CD14-positive monocyte (primary cell): ENCODE measurements around the gene ORAI2. TPM values are rescaled to one million over a fixed set of nuclear protein-coding genes. Genes with fewer than 3 reads are reported as not detected.

Source experiments
- DNase-seq, 3 donors: peaks; one replicate each; pipeline ENCODE4 v3.0.0-alpha.2; 2011 to 2022
- H2AFZ ChIP-seq: 2 replicates; pipeline ENCODE4 v1.6.0; 2012; ENCODE audit warnings: mild to moderate bottlenecking, low read depth, low read length, inconsistent platforms; ENCODE audit not compliant: insufficient read depth, poor library complexity, severe bottlenecking
- H3K27ac ChIP-seq, 2 donors: 1 replicate in 1 of 2; 2 replicates in 1 of 2; pipeline ENCODE4 v1.5.1; 2012 to 2013; ENCODE audit warnings: low read length in 2 of 2, control low read depth in 1 of 2, inconsistent platforms in 1 of 2, low read depth in 1 of 2, mild to moderate bottlenecking in 1 of 2
- H3K27me3 ChIP-seq, 2 donors: one replicate each; pipeline versions ENCODE4 v1.6.0 to v1.6.1; 2011 to 2013; ENCODE audit warnings: low read length in 2 of 2; ENCODE audit not compliant: control insufficient read depth in 2 of 2, insufficient read depth in 2 of 2
- H3K36me3 ChIP-seq, 2 donors: replicated peaks in 1 of 2; 1 replicate in 1 of 2; 2 replicates in 1 of 2; pipeline versions ENCODE4 v1.5.1 to v1.6.1; 2012 to 2013; ENCODE audit warnings: low read length in 2 of 2, control low read depth in 1 of 2, inconsistent platforms in 1 of 2, mild to moderate bottlenecking in 1 of 2; ENCODE audit not compliant: insufficient read depth in 2 of 2, control insufficient read depth in 1 of 2
- H3K4me1 ChIP-seq, 2 donors: 1 replicate in 1 of 2; 2 replicates in 1 of 2; pipeline versions ENCODE4 v1.5.1 to v1.6.1; 2012 to 2013; ENCODE audit warnings: low read length in 2 of 2, control low read depth in 1 of 2, inconsistent platforms in 1 of 2, mild to moderate bottlenecking in 1 of 2, moderate library complexity in 1 of 2; ENCODE audit not compliant: insufficient read depth in 2 of 2, control insufficient read depth in 1 of 2
- H3K4me2 ChIP-seq: replicated peaks from 2 replicates; pipeline ENCODE3; 2012; ENCODE audit warnings: low read length, moderate library complexity, mild to moderate bottlenecking; ENCODE audit not compliant: poor library complexity, severe bottlenecking; ENCODE audit errors: extremely low read depth
- H3K4me3 ChIP-seq, 3 experiments: fragments of 200-600 bp in 1 of 3; sonication (generic) in 1 of 3; replicated peaks in 1 of 3; 1 replicate in 2 of 3; 2 replicates in 1 of 3; pipeline ENCODE4 v1.5.1; 2011 to 2013; ENCODE audit warnings: low read length in 3 of 3, mild to moderate bottlenecking in 3 of 3, control low read depth in 2 of 3, low read depth in 2 of 3, inconsistent platforms in 1 of 3, moderate library complexity in 1 of 3
- H3K79me2 ChIP-seq: 2 replicates; pipeline ENCODE4 v1.6.0; 2012; ENCODE audit warnings: mild to moderate bottlenecking, control low read depth, inconsistent platforms, low read length, moderate library complexity; ENCODE audit not compliant: insufficient read depth
- H3K9ac ChIP-seq: 2 replicates; pipeline ENCODE4 v1.6.0; 2017; ENCODE audit warnings: low read length, mild to moderate bottlenecking; ENCODE audit not compliant: insufficient read depth, poor library complexity, severe bottlenecking
- H3K9me3 ChIP-seq, 2 donors: replicated peaks in 1 of 2; 1 replicate in 1 of 2; 2 replicates in 1 of 2; pipeline versions ENCODE4 v1.5.1 to v1.6.1; 2012 to 2013; ENCODE audit warnings: low read length in 2 of 2, control low read depth in 1 of 2; ENCODE audit not compliant: control insufficient read depth in 1 of 2, insufficient read depth in 1 of 2
- H4K20me1 ChIP-seq: 2 replicates; pipeline ENCODE4 v1.6.0; 2012; ENCODE audit warnings: mild to moderate bottlenecking, low read length, control low read depth, moderate library complexity; ENCODE audit not compliant: insufficient read depth
- H3K27ac Mint-ChIP-seq, 7 donors: one replicate each; pipeline ENCODE4 v1.8.0; 2020; ENCODE audit warnings: mild to moderate bottlenecking in 7 of 7, mixed read lengths in 7 of 7, moderate library complexity in 6 of 7, inconsistent platforms in 2 of 7
- H3K27me3 Mint-ChIP-seq, 3 donors: one replicate each; pipeline ENCODE4 v1.8.0; 2021 to 2022; ENCODE audit warnings: low read depth in 3 of 3, mild to moderate bottlenecking in 3 of 3, mixed read lengths in 3 of 3, moderate library complexity in 3 of 3, inconsistent platforms in 1 of 3
- H3K36me3 Mint-ChIP-seq, 2 donors: one replicate each; pipeline ENCODE4 v1.8.0; 2020; ENCODE audit warnings: mixed read lengths in 2 of 2, inconsistent platforms in 1 of 2, mild to moderate bottlenecking in 1 of 2
- H3K4me1 Mint-ChIP-seq: one replicate; pipeline ENCODE4 v1.8.0; 2020; ENCODE audit warnings: mild to moderate bottlenecking, mixed read lengths
- H3K4me3 Mint-ChIP-seq, 2 donors: one replicate each; pipeline ENCODE4 v1.8.0; 2020; ENCODE audit warnings: mild to moderate bottlenecking in 2 of 2, mixed read lengths in 2 of 2, moderate library complexity in 1 of 2
- H3K9me3 Mint-ChIP-seq, 7 donors: one replicate each; pipeline ENCODE4 v1.8.0; 2020 to 2022; ENCODE audit warnings: mixed read lengths in 7 of 7, mild to moderate bottlenecking in 6 of 7, moderate library complexity in 6 of 7, inconsistent platforms in 2 of 7
- WGBS: methylation state at CpG from one replicate; pipeline ENCODE4 v1.1.5; 2013; ENCODE audit warnings: missing lambda C conversion rate; ENCODE audit not compliant: insufficient coverage; 5-methylcytosine and 5-hydroxymethylcytosine counted together
- intact Hi-C, 2 donors: fragments of 100-400 bp; cut with micrococcal nuclease; formaldehyde crosslinking; loops; one replicate each; pipeline versions ENCODE4 v1.15.0 to v1.15.1; 2023
- polyA plus RNA-seq, 3 donors: library from polyadenylated mRNA; depleted of rRNA in 1 of 3; unstranded in 2 of 3; stranded (reverse) in 1 of 3; fragments of 300-500 nt in 2 of 3; fragments of >200 nt in 1 of 3; fragmentation: Illumina TruSeq in 2 of 3; gene quantifications; 1 replicate in 2 of 3; 2 replicates in 1 of 3; pipeline ENCODE4 v1.2.3, GENCODE V29; 2012 to 2021
- TF ChIP-seq, protein P1 (sequence below): fragments of 200-600 bp; IDR thresholded peaks from one replicate; pipeline ENCODE4 v1.8.0; 2022; ENCODE audit warnings: antibody characterized with exemption, mild to moderate bottlenecking

Gene ORAI2
- polyA plus RNA-seq, 3 donors: 27.5 to 50.0 (median 38.2) TPM

DNA sequence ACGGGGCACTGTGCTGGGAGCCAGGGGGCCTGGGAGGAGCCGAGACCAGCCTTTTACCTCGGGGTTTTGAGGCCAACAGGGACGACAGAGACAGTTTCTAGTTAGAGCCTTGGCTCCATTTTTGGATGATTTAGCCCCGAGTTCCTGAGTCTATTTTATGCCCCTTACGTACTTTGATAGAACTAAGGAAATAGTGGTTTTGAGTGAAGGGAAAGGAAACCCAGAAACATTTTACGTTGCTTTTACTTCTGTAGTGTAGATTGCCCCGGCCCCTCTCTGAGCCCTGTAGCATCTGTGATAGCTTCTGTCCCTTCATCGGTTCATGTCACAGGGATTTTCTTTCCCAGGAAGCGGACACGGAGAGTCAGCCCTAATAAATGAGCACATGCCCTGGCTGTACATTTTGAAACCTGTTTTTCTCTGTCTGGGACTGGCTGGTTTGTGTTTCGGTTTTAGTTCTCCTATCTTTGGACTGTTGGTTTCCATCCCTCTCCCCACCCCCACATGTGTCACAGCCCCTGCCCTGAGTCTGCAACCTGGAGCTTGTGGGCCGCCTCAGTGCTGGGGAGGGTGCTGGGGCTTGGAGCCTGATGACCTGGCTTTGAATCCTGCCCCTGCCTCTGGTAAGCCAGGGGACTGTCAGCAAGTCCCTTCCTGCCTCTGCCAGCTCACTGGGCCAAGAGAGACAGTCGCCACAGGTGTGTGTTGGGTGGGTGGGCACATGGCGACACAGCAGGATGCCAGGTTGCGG is 6.9 kb upstream of the ORAI2 start:
- peak; percentile 90 to 94 (median 93) for DNase-seq
- intact Hi-C loops: no loop called here
- Histone ChIP-seq H3K36me3 (no peaks in the 10 kb centered on the region), H4K20me1 (no peaks in the 10 kb centered on the region), H2AFZ (peak overlapping the region; percentile 44), H3K27me3 (no peaks in the 10 kb centered on the region), H3K4me1 (peaks cover 74 to 79% of the 10 kb centered on the region in 2 donors), H3K79me2 (peaks cover 6% of the 10 kb centered on the region), H3K27ac (peak overlapping the region; percentile 98 to 100), H3K9ac (peak overlapping the region; percentile 94), H3K4me2 (peak overlapping the region; percentile 57), H3K9me3 (no peaks in the 10 kb centered on the region), H3K4me3 (peak overlapping the region in 2 of 3 experiments; percentile 11 to 56)
- 3% methylated on average over 12 of the region's 16 CpGs for WGBS
- Mint-ChIP-seq H3K4me1 (peaks cover 74% of the 10 kb centered on the region), H3K9me3 (peaks cover 0 to 2% (median 0%) of the 10 kb centered on the region in 7 donors), H3K36me3 (peaks cover 22 to 28% of the 10 kb centered on the region in 2 donors), H3K27me3 (peaks cover 0 to 5% (median 0%) of the 10 kb centered on the region in 3 donors), H3K4me3 (peak overlapping the region; percentile 73 to 85), H3K27ac (peak overlapping the region; percentile 100)
- TF ChIP-seq, protein P1, sequence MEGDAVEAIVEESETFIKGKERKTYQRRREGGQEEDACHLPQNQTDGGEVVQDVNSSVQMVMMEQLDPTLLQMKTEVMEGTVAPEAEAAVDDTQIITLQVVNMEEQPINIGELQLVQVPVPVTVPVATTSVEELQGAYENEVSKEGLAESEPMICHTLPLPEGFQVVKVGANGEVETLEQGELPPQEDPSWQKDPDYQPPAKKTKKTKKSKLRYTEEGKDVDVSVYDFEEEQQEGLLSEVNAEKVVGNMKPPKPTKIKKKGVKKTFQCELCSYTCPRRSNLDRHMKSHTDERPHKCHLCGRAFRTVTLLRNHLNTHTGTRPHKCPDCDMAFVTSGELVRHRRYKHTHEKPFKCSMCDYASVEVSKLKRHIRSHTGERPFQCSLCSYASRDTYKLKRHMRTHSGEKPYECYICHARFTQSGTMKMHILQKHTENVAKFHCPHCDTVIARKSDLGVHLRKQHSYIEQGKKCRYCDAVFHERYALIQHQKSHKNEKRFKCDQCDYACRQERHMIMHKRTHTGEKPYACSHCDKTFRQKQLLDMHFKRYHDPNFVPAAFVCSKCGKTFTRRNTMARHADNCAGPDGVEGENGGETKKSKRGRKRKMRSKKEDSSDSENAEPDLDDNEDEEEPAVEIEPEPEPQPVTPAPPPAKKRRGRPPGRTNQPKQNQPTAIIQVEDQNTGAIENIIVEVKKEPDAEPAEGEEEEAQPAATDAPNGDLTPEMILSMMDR: no peak

DNA sequence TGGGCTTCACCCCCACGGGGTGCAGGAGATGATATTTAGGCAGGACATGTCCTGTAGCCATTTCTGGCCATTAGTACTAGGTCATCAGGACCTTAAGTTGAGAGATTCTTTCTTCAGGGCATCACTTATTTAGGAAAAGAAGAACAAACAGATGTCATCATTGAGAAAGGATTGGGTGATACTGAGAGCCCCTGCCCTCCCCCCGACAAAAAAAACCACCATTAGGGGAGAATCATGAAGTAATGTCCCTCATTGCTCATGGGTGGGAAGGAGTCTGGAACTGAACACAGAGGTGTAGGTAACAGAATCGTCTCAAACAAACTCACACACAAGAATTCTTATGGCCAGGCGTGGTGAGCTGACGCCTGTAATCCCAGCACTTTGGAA is 6.4 kb upstream of the ORAI2 start:
- Histone ChIP-seq H3K27ac (peak overlapping the region; percentile 98 to 100), H3K9ac (peak overlapping the region; percentile 94), H3K4me3 (peak overlapping the region in 2 of 3 experiments; percentile 0 to 56), H3K4me1 (peaks cover 79 to 83% of the 10 kb centered on the region in 2 donors), H3K9me3 (no peaks in the 10 kb centered on the region), H4K20me1 (no peaks in the 10 kb centered on the region), H3K79me2 (peaks cover 7% of the 10 kb centered on the region), H3K4me2 (peak overlapping the region; percentile 57), H2AFZ (no peak overlapping the region), H3K27me3 (no peaks in the 10 kb centered on the region), H3K36me3 (no peaks in the 10 kb centered on the region)
- Mint-ChIP-seq H3K4me3 (peak overlapping the region; percentile 73 to 85), H3K9me3 (peaks cover 0 to 2% (median 0%) of the 10 kb centered on the region in 7 donors), H3K27ac (peak overlapping the region; percentile 100), H3K36me3 (peaks cover 21 to 28% of the 10 kb centered on the region in 2 donors), H3K4me1 (peaks cover 79% of the 10 kb centered on the region), H3K27me3 (peaks cover 0 to 5% (median 0%) of the 10 kb centered on the region in 3 donors)
- DNase-seq: peak; percentile 59 to 76 (median 72)
- WGBS: no CpG with 5 or more reads among the region's 5 CpGs
- intact Hi-C loops: no loop called here
- TF ChIP-seq, protein P1: no peak
